ENCODE results near the gene ABO.
A peak's percentile ranks its signal among the peaks of the same experiment; 100 is the strongest.
"Not testable (repeated sequence)": the region's sequence is repeated elsewhere in the genome, so short reads cannot be mapped to it uniquely, and the experiment has no call there.

The ABO gene

GRCh38 chr9:133238851-133239532, 36.0 kb downstream of the ABO start:
- no peak for DNase-seq

GRCh38 chr9:133238272-133238850, 36.6 kb downstream of the ABO start:
- peak in 1 of 2 experiments; percentile 4 for DNase-seq

- DNase-seq: no peak
These were observed 37.8 kb downstream of the ABO start for GRCh38 chr9:133237035-133237731.

- DNase-seq: not testable (repeated sequence)
These were observed 38.5 kb downstream of the ABO start for GRCh38 chr9:133236291-133237034.

GRCh38 chr9:133235549-133236222, 39.3 kb downstream of the ABO start:
- no peak for DNase-seq

GRCh38 chr9:133234577-133235322, 40.3 kb downstream of the ABO start:
- no peak for DNase-seq

GRCh38 chr9:133233681-133234432, 41.1 kb downstream of the ABO start:
- no peak for DNase-seq

GRCh38 chr9:133231934-133232568, 43.0 kb downstream of the ABO start:
- not testable (repeated sequence) for DNase-seq

- not testable (repeated sequence) for DNase-seq
These were observed 44.5 kb downstream of the ABO start for GRCh38 chr9:133230514-133230913.

- no peak for DNase-seq
These were observed 44.9 kb downstream of the ABO start for GRCh38 chr9:133230093-133230492.

- not testable (repeated sequence) for DNase-seq
These were observed 46.4 kb downstream of the ABO start for GRCh38 chr9:133228474-133229193.

GRCh38 chr9:133227996-133228395, 47.0 kb downstream of the ABO start:
- not testable (repeated sequence) for DNase-seq

GRCh38 chr9:133227242-133227860, 47.6 kb downstream of the ABO start:
- DNase-seq: no peak

- DNase-seq: no peak
These were observed 48.5 kb downstream of the ABO start for GRCh38 chr9:133226219-133227171.

GRCh38 chr9:133225171-133226011, 49.6 kb downstream of the ABO start:
- no peak for DNase-seq

GRCh38 chr9:133224762-133225161, 50.2 kb downstream of the ABO start:
- no peak for DNase-seq

- not testable (repeated sequence) for DNase-seq
These were observed 51.7 kb downstream of the ABO start for GRCh38 chr9:133223159-133223756.

Measured in NCI-H1930 (cell line).